Liver (tissue), 3 donors: ENCODE data around the gene EXOC6.

Source experiments
- CTCF ChIP-seq: fragments of 150-350 bp; IDR thresholded peaks from 2 replicates; pipeline ENCODE4 v1.5.1; 2017; ENCODE audit warnings: improper control_type of control experiment, low read depth, low read length; ENCODE audit not compliant: missing input control
- EGR1 ChIP-seq, 2 donors: IDR thresholded peaks; 2 replicates each; pipeline ENCODE4 v1.6.1; 2016 to 2018; ENCODE audit warnings: antibody characterized with exemption in 2 of 2, low read depth in 2 of 2
- HNF4A ChIP-seq, 2 donors: conservative IDR thresholded peaks; 2 replicates each; pipeline ENCODE4 v1.6.1; 2016; ENCODE audit warnings: antibody characterized with exemption in 2 of 2, mild to moderate bottlenecking in 2 of 2
- RAD21 ChIP-seq, 2 donors: IDR thresholded peaks; 2 replicates each; pipeline ENCODE4 v1.6.1; 2016; ENCODE audit warnings: antibody characterized with exemption in 2 of 2, mild to moderate bottlenecking in 2 of 2
- REST ChIP-seq: IDR thresholded peaks from 2 replicates; pipeline ENCODE4 v1.6.1; 2016; ENCODE audit warnings: antibody characterized with exemption, mild to moderate bottlenecking
- TAF1 ChIP-seq: conservative IDR thresholded peaks from 2 replicates; pipeline ENCODE4 v1.6.1; 2016; ENCODE audit warnings: antibody characterized with exemption, mild to moderate bottlenecking
- YY1 ChIP-seq: IDR thresholded peaks from 2 replicates; pipeline ENCODE4 v1.6.1; 2016; ENCODE audit warnings: antibody characterized with exemption, mild to moderate bottlenecking
- donor health status: healthy.
- donor health status: healthy.

GRCh38 chr10:92972066-92972870 is 123.9 kb downstream of the EXOC6 start:
- TF ChIP-seq CTCF: no peak
- no peak for TF ChIP-seq HNF4A (conservative IDR thresholded peaks at IDR 0.05)
- no peak for TF ChIP-seq RAD21 (IDR thresholded peaks at IDR 0.05)
- no peak for TF ChIP-seq REST
- no peak for TF ChIP-seq TAF1
- TF ChIP-seq EGR1 (IDR thresholded peaks at IDR 0.05; ENCODE audit: low read depth in 2 of 2): no peak
- no peak for TF ChIP-seq YY1
